GM21423 (cell line): ENCODE data around the gene CPTP.

ENCODE experiments used
- ATAC-seq: cut with Tn5 transposase; IDR thresholded peaks from one replicate; pipeline ENCODE4 v1.9.1; 2021; ENCODE audit warnings: mild to moderate bottlenecking, moderate library complexity; ENCODE audit not compliant: unreplicated experiment

The CPTP gene

DNA sequence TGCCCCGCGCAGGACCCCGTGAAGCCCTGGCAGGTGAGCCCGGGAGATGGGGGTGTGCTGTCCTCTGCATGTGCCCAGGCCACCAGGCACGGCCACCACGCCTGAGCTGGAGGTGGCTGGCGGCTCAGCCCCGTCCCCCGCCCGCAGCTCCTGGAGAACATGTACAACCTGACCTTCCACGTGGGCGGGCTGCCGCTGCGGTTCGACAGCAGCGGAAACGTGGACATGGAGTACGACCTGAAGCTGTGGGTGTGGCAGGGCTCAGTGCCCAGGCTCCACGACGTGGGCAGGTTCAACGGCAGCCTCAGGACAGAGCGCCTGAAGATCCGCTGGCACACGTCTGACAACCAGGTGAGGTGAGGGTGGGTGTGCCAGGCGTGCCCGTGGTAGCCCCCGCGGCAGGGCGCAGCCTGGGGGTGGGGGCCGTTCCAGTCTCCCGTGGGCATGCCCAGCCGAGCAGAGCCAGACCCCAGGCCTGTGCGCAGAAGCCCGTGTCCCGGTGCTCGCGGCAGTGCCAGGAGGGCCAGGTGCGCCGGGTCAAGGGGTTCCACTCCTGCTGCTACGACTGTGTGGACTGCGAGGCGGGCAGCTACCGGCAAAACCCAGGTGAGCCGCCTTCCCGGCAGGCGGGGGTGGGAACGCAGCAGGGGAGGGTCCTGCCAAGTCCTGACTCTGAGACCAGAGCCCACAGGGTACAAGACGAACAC is 8.3 kb downstream of the CPTP start:
- no peak for ATAC-seq

DNA sequence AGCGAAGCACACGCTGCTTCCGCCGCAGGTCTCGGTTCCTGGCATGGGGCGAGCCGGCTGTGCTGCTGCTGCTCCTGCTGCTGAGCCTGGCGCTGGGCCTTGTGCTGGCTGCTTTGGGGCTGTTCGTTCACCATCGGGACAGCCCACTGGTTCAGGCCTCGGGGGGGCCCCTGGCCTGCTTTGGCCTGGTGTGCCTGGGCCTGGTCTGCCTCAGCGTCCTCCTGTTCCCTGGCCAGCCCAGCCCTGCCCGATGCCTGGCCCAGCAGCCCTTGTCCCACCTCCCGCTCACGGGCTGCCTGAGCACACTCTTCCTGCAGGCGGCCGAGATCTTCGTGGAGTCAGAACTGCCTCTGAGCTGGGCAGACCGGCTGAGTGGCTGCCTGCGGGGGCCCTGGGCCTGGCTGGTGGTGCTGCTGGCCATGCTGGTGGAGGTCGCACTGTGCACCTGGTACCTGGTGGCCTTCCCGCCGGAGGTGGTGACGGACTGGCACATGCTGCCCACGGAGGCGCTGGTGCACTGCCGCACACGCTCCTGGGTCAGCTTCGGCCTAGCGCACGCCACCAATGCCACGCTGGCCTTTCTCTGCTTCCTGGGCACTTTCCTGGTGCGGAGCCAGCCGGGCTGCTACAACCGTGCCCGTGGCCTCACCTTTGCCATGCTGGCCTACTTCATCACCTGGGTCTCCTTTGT is 9.1 kb downstream of the CPTP start:
- no peak for ATAC-seq

DNA sequence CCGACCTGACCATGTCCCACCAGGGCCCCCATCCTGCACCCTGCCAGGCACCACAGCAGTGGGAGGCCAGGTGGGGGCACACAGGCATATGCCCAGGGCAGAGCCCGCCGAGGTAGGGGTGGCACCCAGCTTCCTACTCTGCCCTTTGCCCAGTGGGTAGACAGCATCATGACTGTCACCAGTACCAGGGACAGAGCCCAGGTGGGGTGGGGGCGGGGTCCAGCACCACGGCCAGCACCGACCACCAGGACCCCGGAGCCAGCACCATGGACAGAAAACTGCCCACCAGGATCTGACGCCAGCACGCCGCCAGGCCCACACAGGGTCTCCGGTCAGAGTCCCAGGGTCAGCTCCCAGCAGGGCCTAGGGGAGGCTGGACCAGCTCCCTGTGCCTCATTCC is 10.2 kb downstream of the CPTP start:
- no peak for ATAC-seq

DNA sequence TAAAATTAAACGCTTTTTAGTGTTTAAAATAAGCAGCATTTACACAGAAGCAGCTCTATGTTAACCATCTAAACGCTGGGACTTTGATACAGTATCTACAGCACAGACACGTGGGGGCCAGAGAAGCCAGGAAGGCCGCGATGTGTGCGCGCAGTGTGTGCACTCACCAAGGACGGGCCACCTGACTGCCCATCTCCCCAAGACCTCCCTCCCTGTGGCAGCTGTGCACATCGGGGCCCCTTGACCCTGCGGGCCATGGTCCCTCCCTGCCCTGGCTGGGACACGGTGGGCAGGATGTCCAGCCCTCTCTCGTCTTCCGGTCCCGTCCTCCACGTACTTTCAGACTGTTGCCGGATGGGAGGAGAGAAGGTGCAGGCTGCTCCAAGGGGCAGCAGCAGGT is 10.7 kb downstream of the CPTP start:
- ATAC-seq = no peak

GRCh38 chr1:1335792-1336248 is 11.2 kb downstream of the CPTP start:
- no peak for ATAC-seq

GRCh38 chr1:1336446-1336845 is 11.8 kb downstream of the CPTP start:
- no peak for ATAC-seq

GRCh38 chr1:1336931-1337792 is 12.6 kb downstream of the CPTP start:
- no peak for ATAC-seq

DNA sequence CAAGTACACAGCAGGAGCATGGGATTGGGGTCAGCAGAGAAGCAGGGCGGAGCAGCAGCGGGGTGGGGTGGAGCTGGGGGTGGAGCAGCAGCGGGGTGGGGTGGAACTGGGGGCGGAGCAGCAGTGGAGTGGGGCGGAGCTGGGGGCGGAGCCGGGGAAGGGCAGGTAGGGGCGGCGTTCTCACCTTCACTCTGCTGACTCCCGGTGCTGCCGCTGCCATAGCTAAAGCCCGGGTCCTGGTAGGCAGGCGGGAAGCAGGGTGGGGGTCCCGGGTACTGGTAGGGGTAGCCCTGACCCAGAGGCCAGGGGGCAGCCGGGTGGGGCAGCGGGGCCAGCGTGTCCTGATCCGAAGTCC is 13.2 kb downstream of the CPTP start:
- no peak for ATAC-seq

DNA sequence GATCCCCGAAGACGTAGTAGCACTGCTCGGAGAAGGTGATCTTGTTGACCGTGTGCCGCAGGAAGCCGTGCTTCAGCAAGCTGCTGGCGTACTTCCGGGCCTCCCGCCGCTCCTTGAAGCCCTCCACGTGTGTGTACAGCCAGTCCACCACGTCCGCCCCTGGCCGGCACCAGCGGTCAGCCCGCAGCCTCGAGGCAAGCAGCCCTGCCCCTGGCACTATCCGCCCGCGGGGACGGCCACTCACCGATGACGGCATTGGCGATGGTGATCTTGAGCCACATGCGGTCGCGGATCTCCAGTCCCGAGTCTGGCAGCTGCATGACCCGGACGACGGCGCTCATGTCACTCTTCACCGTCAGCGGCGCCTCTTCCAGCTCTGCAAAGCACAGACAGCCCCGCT is 13.7 kb downstream of the CPTP start:
- no peak for ATAC-seq

- no peak for ATAC-seq
These were observed 15.6 kb downstream of the CPTP start for GRCh38 chr1:1340185-1340584.

DNA sequence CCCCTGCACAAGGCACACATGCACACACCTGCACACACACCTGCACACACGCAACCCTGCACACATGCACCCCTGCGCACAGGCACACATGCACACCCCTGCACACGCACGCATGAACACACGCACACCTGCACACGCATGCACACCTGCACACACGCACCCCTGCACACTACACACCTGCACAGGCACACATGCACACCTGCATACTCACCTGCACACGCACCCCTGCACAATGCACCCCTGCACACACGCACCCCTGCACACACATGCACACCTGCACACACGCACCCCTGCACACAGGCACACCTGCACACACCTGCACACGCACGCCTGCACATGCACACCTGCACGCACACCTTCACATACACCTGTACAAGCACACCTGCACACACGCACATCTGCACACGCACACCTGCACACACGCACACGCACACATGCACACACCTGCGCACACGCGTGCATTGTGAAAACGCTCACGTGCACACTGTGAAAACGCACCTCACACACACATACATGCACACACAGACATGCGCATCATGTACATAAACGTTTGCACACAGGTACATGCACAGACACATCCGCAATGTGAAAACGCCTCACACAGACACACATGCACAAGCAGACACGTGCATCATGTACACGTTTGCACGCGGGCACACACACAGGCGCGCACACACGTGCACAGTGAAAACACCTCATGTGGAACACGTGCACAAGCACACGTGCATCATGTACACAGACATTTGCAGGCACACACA is 16.4 kb downstream of the CPTP start:
- no peak for ATAC-seq

- ATAC-seq = no peak
These were observed 17.0 kb downstream of the CPTP start for GRCh38 chr1:1341549-1342021.

DNA sequence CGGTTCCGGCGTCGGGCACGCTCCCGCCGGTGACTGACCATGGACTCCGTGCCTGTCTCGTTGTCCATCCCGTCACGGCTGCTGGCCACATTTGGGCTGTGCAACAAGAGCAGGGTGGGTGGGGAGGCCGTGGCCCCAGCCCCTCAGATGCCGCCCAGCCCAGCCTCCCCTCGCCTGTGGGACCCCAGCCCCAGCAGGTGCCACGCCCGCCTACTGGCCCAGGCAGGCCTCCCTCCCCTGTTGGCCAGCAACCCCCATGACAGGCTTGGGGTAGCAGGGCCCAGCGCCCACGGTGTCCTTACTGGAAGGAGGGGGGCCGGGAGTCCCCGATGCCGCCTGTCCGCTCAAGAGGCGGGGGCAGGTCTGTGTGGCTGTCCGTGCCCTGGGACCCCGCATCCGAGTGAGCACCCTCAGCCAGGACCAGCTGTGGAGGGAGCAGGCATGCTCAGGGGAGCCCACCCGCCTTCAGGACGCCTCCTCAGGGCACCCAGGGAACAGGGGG is 17.5 kb downstream of the CPTP start:
- no peak for ATAC-seq

DNA sequence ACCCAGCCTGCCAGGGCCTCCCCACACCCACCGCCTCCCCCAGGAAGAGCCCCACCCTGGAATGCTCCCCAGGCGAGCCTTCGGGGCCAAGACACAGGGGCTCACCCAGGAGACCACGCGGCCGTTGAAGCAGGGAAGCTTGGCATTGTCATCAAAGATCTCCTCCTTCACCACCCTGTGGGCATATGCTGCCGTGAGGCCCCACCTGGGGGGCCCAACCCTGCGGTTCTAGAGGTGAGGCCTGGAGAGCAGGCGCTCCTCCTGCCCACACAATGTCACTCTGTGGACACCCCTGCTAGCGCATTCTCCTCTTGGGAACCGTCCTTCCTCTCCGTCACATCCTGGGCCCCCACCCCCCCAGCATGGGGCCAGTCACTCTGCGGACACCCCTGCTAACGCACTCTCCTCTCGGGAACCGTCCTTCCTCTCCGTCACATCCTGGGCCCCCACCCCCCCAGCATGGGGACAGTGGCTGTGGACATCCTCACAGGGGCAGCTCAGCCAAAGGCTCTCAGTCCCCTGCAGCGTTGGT is 18.0 kb downstream of the CPTP start:
- ATAC-seq = no peak

- no peak for ATAC-seq
These were observed 19.3 kb downstream of the CPTP start for GRCh38 chr1:1343811-1344421.

- ATAC-seq = no peak
These were observed 20.2 kb downstream of the CPTP start for GRCh38 chr1:1344655-1345361.

GRCh38 chr1:1345384-1345783 is 20.8 kb downstream of the CPTP start:
- no peak for ATAC-seq

DNA sequence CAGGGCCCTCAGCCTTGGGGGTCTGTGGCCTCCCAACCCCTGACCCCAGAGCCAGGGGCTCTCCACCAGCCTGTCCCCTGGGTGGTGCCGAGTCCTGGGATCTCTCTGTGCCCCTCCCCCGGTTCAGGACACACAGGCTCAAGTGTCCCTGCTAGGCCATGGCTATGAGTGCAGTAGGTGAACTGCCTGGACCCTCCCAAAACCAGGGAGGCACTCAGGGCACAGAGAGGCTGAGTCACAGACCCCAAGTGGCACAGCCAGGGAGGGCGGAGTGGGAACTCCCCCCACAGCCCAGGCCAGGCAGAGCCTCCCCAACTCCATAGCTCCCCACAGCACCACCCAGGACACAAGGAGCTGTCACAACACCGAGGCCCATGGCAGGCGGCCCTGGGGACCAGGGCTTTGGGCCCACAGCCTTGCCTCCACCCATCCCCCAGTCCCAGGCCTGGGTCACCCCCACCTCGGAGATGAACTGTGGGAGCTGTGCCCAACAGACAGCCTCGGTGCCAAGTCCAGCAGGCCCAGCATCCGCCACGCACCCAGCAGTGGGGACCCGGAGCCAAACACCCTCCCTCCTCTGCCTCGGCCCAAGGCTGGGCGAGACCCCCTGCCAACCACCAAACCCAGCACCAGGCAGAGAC is 21.4 kb downstream of the CPTP start:
- no peak for ATAC-seq

GRCh38 chr1:1346501-1346890 is 21.9 kb downstream of the CPTP start:
- ATAC-seq = no peak
